H1 (cell line): Measurements from ENCODE around the gene CSNK1A1. TPM values are rescaled to one million over a fixed set of nuclear protein-coding genes. Genes with fewer than 3 reads are reported as not detected.

ENCODE experiments used
- GTF2F1 ChIP-seq: IDR thresholded peaks from 2 replicates; pipeline ENCODE4 v1.6.1; 2012; ENCODE audit warnings: low read depth, low read length, improper control_type of control experiment, borderline replicate concordance
- polyA plus RNA-seq, 7 experiments: library from polyadenylated mRNA; depleted of rRNA in 3 of 7; stranded (reverse) in 5 of 7; unstranded in 2 of 7; fragments of >200 nt in 5 of 7; fragments of 200-250 nt in 2 of 7; gene quantifications; 1 replicate in 5 of 7; 2 replicates in 1 of 7; 4 replicates in 1 of 7; pipeline versions ENCODE4 v1.2.1 to v1.2.3, GENCODE V29; 2011 to 2013; ENCODE audit warnings: missing spikeins in 2 of 7, mixed read lengths in 2 of 7
- total RNA-seq: library from RNA; stranded (reverse); fragmentation: NEBNext Ultra II Directional; extraction: Animal tissue kit (Norgen Biotek cat#: 25700); gene quantifications from 2 replicates; pipeline ENCODE4 v1.2.1, GENCODE V29; 2021
- TF ChIP-seq, protein P1 (sequence below): fragments of 300-600 bp; sonication (generic); IDR thresholded peaks from 2 replicates; pipeline ENCODE4 v1.7.1; 2012; ENCODE audit warnings: low read length, moderate library complexity, mild to moderate bottlenecking, inconsistent platforms; ENCODE audit not compliant: insufficient replicate concordance

Gene CSNK1A1
- total and polyA plus RNA-seq, 2 of the 8 experiments (the other 6 are each of a cell fraction or from before 2014, with no cell fraction given) = 61.2 to 244 TPM

DNA sequence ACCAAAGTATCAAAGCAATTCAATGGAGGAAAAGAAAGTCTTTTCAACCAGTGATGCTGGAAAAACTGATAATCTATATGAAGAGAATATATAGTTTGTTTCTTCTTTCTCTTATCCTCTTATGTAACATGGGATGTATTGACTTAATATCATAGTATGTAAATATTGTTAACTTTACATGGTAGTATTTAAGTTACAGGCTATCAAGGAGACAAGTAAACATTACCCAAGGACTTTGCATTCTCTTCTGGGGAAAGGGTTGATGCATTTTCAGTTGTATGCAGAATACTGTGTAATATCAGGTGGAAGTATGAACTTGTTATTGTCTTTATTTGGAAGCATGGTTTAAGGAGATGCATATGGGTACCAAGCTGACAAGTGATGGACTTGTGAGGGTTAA lies 20.9 kb upstream of the CSNK1A1 start (continued):
- TF ChIP-seq, protein P1, sequence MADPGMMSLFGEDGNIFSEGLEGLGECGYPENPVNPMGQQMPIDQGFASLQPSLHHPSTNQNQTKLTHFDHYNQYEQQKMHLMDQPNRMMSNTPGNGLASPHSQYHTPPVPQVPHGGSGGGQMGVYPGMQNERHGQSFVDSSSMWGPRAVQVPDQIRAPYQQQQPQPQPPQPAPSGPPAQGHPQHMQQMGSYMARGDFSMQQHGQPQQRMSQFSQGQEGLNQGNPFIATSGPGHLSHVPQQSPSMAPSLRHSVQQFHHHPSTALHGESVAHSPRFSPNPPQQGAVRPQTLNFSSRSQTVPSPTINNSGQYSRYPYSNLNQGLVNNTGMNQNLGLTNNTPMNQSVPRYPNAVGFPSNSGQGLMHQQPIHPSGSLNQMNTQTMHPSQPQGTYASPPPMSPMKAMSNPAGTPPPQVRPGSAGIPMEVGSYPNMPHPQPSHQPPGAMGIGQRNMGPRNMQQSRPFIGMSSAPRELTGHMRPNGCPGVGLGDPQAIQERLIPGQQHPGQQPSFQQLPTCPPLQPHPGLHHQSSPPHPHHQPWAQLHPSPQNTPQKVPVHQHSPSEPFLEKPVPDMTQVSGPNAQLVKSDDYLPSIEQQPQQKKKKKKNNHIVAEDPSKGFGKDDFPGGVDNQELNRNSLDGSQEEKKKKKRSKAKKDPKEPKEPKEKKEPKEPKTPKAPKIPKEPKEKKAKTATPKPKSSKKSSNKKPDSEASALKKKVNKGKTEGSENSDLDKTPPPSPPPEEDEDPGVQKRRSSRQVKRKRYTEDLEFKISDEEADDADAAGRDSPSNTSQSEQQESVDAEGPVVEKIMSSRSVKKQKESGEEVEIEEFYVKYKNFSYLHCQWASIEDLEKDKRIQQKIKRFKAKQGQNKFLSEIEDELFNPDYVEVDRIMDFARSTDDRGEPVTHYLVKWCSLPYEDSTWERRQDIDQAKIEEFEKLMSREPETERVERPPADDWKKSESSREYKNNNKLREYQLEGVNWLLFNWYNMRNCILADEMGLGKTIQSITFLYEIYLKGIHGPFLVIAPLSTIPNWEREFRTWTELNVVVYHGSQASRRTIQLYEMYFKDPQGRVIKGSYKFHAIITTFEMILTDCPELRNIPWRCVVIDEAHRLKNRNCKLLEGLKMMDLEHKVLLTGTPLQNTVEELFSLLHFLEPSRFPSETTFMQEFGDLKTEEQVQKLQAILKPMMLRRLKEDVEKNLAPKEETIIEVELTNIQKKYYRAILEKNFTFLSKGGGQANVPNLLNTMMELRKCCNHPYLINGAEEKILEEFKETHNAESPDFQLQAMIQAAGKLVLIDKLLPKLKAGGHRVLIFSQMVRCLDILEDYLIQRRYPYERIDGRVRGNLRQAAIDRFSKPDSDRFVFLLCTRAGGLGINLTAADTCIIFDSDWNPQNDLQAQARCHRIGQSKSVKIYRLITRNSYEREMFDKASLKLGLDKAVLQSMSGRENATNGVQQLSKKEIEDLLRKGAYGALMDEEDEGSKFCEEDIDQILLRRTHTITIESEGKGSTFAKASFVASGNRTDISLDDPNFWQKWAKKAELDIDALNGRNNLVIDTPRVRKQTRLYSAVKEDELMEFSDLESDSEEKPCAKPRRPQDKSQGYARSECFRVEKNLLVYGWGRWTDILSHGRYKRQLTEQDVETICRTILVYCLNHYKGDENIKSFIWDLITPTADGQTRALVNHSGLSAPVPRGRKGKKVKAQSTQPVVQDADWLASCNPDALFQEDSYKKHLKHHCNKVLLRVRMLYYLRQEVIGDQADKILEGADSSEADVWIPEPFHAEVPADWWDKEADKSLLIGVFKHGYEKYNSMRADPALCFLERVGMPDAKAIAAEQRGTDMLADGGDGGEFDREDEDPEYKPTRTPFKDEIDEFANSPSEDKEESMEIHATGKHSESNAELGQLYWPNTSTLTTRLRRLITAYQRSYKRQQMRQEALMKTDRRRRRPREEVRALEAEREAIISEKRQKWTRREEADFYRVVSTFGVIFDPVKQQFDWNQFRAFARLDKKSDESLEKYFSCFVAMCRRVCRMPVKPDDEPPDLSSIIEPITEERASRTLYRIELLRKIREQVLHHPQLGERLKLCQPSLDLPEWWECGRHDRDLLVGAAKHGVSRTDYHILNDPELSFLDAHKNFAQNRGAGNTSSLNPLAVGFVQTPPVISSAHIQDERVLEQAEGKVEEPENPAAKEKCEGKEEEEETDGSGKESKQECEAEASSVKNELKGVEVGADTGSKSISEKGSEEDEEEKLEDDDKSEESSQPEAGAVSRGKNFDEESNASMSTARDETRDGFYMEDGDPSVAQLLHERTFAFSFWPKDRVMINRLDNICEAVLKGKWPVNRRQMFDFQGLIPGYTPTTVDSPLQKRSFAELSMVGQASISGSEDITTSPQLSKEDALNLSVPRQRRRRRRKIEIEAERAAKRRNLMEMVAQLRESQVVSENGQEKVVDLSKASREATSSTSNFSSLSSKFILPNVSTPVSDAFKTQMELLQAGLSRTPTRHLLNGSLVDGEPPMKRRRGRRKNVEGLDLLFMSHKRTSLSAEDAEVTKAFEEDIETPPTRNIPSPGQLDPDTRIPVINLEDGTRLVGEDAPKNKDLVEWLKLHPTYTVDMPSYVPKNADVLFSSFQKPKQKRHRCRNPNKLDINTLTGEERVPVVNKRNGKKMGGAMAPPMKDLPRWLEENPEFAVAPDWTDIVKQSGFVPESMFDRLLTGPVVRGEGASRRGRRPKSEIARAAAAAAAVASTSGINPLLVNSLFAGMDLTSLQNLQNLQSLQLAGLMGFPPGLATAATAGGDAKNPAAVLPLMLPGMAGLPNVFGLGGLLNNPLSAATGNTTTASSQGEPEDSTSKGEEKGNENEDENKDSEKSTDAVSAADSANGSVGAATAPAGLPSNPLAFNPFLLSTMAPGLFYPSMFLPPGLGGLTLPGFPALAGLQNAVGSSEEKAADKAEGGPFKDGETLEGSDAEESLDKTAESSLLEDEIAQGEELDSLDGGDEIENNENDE = no peak
- no peak for TF ChIP-seq GTF2F1
